ENCODE results near the gene IL1R2. TPM values are rescaled to one million over a fixed set of nuclear protein-coding genes. Genes with fewer than 3 reads are reported as not detected.

Gene IL1R2
- total and polyA plus RNA-seq, 2 of the 8 experiments (the other 6 are each of a cell fraction or from before 2014, with no cell fraction given), result 0.06 TPM; not detected in 1

- TF ChIP-seq, protein P1, sequence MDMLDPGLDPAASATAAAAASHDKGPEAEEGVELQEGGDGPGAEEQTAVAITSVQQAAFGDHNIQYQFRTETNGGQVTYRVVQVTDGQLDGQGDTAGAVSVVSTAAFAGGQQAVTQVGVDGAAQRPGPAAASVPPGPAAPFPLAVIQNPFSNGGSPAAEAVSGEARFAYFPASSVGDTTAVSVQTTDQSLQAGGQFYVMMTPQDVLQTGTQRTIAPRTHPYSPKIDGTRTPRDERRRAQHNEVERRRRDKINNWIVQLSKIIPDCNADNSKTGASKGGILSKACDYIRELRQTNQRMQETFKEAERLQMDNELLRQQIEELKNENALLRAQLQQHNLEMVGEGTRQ (IDR thresholded peaks at IDR 0.05; ENCODE audit: low read length), result no peak
Observed at GRCh38 chr2:101987832-101988231, 3.9 kb upstream of the IL1R2 start (continued).
